DMS53 (cell line): ENCODE results near the gene RFWD3.

Experiments used
- DNase-seq: peaks from one replicate; lab custom pipeline; 2025; lab: John Stamatoyannopoulos, UW

RFWD3 gene

GRCh38 chr16:74617206-74617788, 49.4 kb downstream of the RFWD3 start:
- DNase-seq, result no peak

- no peak for DNase-seq
These were observed 55.0 kb downstream of the RFWD3 start for GRCh38 chr16:74611721-74612120.

- no peak for DNase-seq
These were observed 57.7 kb downstream of the RFWD3 start for GRCh38 chr16:74608944-74609343.

- DNase-seq, result no peak
These were observed 58.3 kb downstream of the RFWD3 start for GRCh38 chr16:74608381-74608780.

- DNase-seq, result peak; percentile 39
These were observed 58.7 kb downstream of the RFWD3 start for GRCh38 chr16:74607962-74608356.

GRCh38 chr16:74607310-74607961, 59.2 kb downstream of the RFWD3 start:
- no peak for DNase-seq

GRCh38 chr16:74606521-74607309, 60.0 kb downstream of the RFWD3 start, which contains the start of gene GLG1:
Gene GLG1 (minus strand): TSS chr16:74607114. CDS start chr16:74607094, 20 bp downstream.
- DNase-seq, result peak; percentile 93

- peak; percentile 56 for DNase-seq
These were observed 60.7 kb downstream of the RFWD3 start for GRCh38 chr16:74605746-74606520.

GRCh38 chr16:74605332-74605731, 61.3 kb downstream of the RFWD3 start:
- no peak for DNase-seq

GRCh38 chr16:74603848-74604247, 62.8 kb downstream of the RFWD3 start:
- no peak for DNase-seq

GRCh38 chr16:74601126-74601871, 65.4 kb downstream of the RFWD3 start:
- no peak for DNase-seq

GRCh38 chr16:74596586-74596985, 70.1 kb downstream of the RFWD3 start:
- DNase-seq, result no peak

GRCh38 chr16:74592847-74593246, 73.8 kb downstream of the RFWD3 start:
- no peak for DNase-seq

GRCh38 chr16:74591876-74592650, 74.6 kb downstream of the RFWD3 start:
- DNase-seq, result no peak

GRCh38 chr16:74586948-74587347, 79.7 kb downstream of the RFWD3 start:
- no peak for DNase-seq

GRCh38 chr16:74585846-74586443, 80.7 kb downstream of the RFWD3 start:
- no peak for DNase-seq

GRCh38 chr16:74583926-74584666, 82.6 kb downstream of the RFWD3 start:
- no peak for DNase-seq

GRCh38 chr16:74582970-74583369, 83.7 kb downstream of the RFWD3 start:
- DNase-seq, result no peak

- DNase-seq, result no peak
These were observed 85.8 kb downstream of the RFWD3 start for GRCh38 chr16:74580833-74581232.

GRCh38 chr16:74578838-74579237, 87.8 kb downstream of the RFWD3 start:
- no peak for DNase-seq
